Posterior vena cava (tissue), 2 donors: ENCODE results near the gene NMUR1. TPM values are rescaled to one million over a fixed set of nuclear protein-coding genes. Genes with fewer than 3 reads are reported as not detected.

Source experiments
- DNase-seq: peaks from one replicate; pipeline ENCODE4 v3.0.0-alpha.2; 2020; ENCODE audit warnings: low spot score
- intact Hi-C, 2 donors: fragments of 100-400 bp; cut with DNase I; formaldehyde crosslinking; loops; one replicate each; pipeline versions ENCODE4 v1.14.1 to v1.14.2; 2022 to 2023
- total RNA-seq, 2 donors: library from RNA; stranded (reverse); fragmentation: NEBNext Ultra II Directional; extraction: Animal tissue kit (Norgen Biotek cat#: 25700); gene quantifications; one replicate each; pipeline ENCODE4 v1.2.1, GENCODE V29; 2021
- donor health status: DM: yes; HTN: yes; CAD: no.
- donor health status: DM: yes; HTN: yes; CAD: no.

Gene NMUR1
- total RNA-seq, 2 donors from 2014 or later, result 5.3 to 7.4 TPM

DNA sequence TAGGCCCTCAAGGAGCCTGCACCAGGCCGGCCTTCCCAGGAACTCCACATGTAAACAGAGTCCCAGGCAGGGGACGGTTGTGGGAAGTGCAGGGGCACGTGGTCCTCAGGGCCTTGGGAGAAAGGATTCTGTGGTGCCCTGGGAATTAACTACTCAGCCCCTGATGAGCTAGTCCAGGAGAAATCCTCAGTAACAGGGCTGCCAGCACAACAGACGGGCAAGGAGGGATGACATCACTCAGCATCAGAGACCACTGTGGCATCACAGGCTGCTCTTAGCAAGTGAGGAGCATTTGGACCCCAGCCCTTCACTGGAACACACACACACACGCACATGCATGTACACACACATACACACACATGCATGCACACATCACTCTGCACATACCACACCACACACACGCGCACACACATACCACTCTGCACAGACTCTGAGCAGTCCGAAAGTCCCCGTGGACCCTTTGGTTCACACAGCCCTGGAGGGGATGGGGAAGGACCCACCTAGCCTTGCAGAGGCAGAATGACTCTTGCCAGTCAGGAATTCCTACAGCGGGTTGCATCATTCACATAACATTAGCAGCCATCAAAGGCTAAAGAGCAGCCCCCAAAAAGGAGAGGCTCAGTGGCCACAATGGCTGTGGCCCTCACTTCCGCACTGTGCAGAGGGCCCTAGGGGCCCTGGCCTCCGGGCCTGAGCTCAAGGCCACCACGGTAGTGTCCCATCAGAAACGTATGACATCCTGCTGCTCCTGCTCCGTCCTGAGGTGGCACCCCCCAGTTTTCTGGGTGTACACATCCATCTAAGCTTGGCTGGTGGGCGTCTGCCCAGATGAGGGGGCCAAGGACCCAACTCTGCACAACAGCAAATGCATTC is 1.9 kb upstream of the NMUR1 start:
- intact Hi-C loops, result no loop called here
- DNase-seq, result peak; percentile 69

- intact Hi-C loops, result no loop called here
- DNase-seq, result no peak
Observed at GRCh38 chr2:231531466-231531865, 1.2 kb upstream of the NMUR1 start.

DNA sequence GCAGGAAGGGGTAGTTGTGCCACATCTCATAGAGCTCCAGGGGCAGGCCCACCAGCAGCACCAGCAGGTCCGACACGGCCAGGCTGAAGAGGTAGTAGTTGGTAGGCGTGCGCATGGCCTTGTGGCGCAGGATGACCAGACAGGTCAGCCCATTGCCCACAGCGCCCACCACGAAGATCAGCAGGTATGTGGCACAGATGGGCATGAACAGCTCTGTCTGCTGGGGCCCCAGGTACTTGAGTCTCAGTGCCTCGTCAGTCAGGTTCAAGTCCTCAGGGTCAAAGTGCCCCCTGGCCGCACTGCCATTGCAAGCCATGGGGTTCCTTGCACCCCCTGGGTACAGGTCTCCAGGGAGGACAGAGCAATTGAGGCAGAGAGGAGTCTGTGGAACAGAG is 1.6 kb downstream of the NMUR1 start:
- intact Hi-C loops, result no loop called here

GRCh38 chr2:231527955-231528635 is 2.1 kb downstream of the NMUR1 start:
- DNase-seq, result peak; percentile 78
- intact Hi-C loops, result no loop called here

More for the DNA sequence above, 1.6 kb downstream of the NMUR1 start:
- no peak for DNase-seq

- intact Hi-C loops, result no loop called here
- peak; percentile 28 for DNase-seq
Observed at GRCh38 chr2:231527091-231527395, 3.2 kb downstream of the NMUR1 start.

DNA sequence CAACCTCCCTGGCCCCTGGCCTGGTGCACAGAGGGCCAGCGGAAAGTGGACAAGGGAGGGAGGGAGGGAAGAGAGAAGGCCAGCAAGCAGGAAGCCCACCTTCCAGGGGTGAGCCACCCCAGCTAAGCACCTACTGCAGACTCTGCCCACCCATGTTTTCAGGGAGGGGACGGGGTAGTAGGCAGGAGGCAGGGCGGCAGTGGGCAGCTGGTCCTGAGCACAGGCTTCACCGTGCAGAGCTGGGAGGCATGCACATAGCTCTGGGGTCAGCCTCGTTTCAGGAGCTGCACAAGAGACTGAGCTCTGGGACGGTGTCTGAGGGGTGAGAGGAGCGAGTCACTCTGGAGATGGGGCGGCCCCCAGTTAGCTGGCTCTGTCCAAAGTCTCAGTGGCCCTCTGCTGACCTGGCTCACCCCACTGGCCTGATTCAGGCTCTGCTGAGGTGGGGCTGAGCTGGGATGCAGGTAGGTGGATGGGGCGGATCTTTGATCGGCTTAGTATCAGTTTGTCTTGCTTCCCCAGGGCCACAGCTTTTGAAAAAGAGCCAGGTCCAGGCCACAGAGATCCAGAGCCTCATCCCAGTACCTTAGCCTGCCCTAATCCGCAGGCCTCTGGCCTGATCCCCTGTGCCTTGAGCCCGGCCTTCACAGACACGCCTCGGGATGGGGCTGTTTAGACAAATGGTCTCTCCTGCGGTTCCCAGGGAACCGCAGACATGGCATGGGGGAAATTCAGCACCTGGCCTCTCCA is 3.7 kb downstream of the NMUR1 start:
- intact Hi-C loops, result no loop called here
- DNase-seq, result peak; percentile 61

- intact Hi-C loops, result no loop called here
- peak; percentile 35 for DNase-seq
Observed at GRCh38 chr2:231525248-231526163, 4.7 kb downstream of the NMUR1 start.

GRCh38 chr2:231524477-231525247 is 5.6 kb downstream of the NMUR1 start:
- peak; percentile 77 for DNase-seq
- intact Hi-C loops, result no loop called here

GRCh38 chr2:231523451-231524285 is 6.6 kb downstream of the NMUR1 start:
- intact Hi-C loops, result no loop called here
- DNase-seq, result peak; percentile 58

DNA sequence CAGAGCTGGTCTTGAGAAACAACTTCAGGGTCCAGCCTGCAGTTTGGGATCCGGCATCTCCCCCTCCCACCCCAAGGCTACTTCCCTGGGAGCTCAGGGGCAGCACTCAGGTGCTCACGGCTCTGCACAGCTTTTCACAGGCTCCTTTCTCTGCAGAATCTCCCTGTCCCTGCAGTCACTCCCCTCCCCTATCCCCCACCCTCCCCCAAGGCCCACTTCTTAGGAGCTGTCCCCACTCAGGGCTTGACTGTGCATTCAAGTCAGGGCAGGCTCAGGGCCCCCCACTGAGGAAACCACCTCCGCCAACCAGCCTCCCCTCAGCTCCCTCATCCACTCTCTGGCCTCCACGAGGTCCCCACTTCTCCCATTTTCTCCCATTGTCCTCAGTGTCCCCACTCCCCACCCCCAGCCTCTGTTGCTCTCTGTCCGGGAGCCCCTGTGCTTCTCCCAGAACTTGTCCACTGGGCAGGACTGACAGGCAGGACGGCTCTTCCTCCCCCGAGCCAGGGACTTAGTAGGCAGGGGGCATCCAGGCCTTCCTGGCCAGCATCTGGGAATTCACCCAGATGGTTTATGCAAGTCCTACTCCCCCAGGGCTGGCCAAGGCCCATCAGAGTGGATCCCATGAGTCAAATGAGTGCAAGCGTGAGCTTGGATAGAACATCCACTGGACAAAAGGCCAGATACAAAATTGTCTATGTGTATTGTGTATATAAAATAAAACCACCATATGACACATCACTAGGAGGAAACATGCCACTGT is 7.6 kb downstream of the NMUR1 start:
- intact Hi-C loops, result no loop called here
- peak; percentile 71 for DNase-seq

DNA sequence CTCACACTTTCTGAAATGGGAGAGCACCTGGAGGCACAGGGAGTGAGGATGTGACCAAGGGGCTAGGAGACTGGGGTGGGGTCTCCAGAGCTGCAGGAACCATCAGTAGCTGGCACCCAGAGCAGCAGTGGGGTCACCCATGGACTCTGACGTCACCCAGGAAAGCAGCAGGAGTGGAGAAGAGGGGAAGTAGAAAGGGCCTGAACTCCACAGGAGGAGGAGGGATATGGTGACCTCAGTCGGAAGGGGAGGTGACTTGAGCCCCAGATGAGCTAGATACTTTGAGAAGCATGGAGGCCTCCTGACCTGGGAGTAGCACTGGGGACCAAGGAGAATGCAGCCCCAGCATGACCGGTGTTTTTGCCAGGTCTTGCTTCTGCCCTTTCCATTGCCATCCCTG is 8.8 kb downstream of the NMUR1 start:
- DNase-seq, result peak; percentile 40
- intact Hi-C loops, result no loop called here

GRCh38 chr2:231519975-231520555 is 10.2 kb downstream of the NMUR1 start:
- peak; percentile 63 for DNase-seq
- intact Hi-C loops, result loop anchor here (5.0 kb wide), 1 partner anchor 37 kb away; no protein-coding TSS in a partner anchor

GRCh38 chr2:231518771-231519170 is 11.5 kb downstream of the NMUR1 start:
- peak; percentile 79 for DNase-seq
- intact Hi-C loops, result loop anchor here (5.0 kb wide), 1 partner anchor 39 kb away; no protein-coding TSS in a partner anchor

- intact Hi-C loops, result loop anchor here (5.0 kb wide), 1 partner anchor 42 kb away; no protein-coding TSS in a partner anchor
- no peak for DNase-seq
Observed at GRCh38 chr2:231515603-231516002, 14.6 kb downstream of the NMUR1 start.

DNA sequence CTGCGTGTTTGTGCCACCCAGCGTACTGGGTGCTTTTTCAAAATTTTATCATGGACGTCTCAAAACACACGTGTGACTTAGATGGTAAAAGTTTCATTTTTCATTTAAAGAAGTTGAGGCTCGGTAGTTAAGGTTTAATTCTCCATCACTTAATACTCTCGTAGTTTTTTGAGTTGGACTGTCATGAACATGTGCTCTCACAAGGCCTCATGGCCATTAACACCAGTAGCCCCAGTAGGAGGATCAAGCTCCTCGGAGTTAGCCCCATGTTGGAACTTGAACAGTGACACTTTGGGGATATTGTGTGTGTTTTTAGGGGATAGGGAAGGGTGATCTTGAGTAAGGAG is 15.3 kb downstream of the NMUR1 start:
- DNase-seq, result no peak
- intact Hi-C loops, result loop anchor here (5.0 kb wide), 1 partner anchor 42 kb away; no protein-coding TSS in a partner anchor

DNA sequence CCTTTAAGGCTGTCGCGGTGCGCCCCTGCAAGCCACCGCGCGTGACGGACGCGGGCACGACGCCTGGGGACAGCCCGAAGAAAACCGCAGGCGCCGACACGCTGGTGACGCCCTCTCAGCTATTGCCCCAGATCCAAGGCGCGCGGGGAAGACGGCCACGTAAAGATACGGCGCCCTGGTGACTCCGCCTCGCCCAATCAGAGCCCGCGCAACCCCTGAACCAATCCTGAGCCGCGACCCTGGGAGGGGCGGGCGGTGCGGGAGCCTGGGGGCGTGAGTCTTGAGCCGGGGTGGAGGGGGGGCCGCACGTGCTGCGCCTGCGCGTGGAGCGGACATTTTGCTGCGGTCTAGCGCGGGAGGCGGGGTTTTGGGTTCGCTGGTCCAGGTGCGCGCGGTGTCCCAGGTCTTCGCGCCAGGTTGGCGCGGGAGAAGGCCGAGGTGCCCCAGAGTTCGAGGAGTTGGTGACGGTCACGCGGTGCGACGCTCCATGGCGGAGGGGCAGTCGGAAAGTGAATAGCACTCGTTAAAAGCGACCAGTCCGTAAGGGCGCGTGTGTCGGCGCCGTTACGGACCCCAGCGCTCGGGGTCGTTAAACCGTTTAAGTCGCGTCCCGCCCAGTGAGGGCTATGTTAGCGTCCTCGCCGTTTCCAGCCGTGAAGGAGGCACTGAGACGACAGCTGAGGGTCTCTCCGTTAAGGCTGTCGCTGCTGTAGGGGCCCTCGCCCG is 15.9 kb downstream of the NMUR1 start:
- DNase-seq, result peak; percentile 99
- intact Hi-C loops, result no loop called here
